GM15510 (cell line): Measurements from ENCODE around the gene ITGB2.

Experiments
- POLR2A ChIP-seq: IDR thresholded peaks from 3 replicates; pipeline ENCODE4 v1.6.1; 2011; ENCODE audit warnings: borderline replicate concordance; ENCODE audit not compliant: insufficient read length; ENCODE audit errors: extremely low read depth

ITGB2 gene

DNA sequence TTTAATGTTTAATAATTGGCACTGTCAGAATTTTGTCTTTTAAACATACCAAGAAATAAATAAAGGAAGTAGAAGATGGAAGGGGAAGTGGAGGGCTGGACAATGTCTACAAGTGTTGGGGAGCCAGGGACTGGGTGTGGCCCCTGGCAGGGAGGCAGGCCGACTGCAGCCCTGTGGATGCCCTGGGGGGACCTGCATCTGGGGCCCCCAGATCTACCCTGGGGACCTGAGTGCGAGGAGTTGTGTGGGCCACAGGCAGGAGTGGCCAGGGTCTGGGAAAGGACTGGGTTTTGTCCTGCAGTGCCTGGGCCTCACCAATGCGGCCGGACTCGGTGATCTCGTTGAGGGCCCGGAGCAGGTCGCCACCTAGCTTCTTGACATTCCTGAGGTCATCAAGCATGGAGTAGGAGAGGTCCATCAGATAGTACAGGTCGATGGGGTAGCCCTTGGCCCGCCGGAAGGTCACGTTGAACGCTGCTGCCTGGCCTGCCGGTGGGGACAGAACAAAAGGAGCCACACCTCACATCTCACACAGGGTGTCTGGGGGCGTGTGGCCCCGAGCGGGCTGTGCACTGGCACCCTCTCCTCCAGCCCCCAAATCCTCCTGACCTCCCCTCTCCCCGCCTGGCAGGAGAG lies 17.5 kb downstream of the ITGB2 start:
- no peak for TF ChIP-seq POLR2A

DNA sequence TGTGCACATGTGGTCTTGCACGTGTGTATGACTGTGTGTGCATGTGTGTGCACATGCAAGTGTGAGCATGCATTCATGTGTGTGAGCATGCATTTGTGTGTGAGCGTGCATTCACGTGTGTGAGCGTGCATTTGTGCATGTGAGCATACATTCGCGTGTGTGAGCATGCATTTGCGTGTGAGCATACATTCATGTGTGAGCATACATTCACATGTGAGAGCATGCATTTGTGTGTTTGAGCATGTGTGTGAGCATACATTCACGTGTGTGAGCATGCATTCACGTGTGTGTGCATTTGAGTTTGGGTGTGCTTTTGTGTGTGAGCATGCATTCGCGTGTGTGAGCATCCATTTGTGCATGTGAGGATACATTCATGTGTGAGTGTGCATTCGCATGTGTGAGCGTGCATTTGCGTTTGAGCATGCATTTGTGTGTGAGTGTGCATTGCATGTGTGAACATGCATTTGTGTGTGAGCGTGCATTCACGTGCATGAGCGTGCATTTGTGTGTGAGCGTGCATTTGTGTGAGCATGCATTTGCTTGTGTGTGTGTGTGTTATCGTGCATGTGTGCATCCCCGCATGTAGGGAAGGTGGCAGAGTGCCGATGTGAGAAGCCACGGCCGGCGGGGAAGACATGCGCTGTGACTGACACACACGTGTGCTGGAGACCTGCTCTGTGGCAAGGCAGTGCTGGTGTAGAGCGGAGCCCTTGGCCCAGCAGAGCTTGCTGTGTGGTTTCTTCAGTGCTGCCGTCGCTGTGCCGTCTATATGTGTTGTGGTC lies 18.2 kb downstream of the ITGB2 start:
- TF ChIP-seq POLR2A = no peak

DNA sequence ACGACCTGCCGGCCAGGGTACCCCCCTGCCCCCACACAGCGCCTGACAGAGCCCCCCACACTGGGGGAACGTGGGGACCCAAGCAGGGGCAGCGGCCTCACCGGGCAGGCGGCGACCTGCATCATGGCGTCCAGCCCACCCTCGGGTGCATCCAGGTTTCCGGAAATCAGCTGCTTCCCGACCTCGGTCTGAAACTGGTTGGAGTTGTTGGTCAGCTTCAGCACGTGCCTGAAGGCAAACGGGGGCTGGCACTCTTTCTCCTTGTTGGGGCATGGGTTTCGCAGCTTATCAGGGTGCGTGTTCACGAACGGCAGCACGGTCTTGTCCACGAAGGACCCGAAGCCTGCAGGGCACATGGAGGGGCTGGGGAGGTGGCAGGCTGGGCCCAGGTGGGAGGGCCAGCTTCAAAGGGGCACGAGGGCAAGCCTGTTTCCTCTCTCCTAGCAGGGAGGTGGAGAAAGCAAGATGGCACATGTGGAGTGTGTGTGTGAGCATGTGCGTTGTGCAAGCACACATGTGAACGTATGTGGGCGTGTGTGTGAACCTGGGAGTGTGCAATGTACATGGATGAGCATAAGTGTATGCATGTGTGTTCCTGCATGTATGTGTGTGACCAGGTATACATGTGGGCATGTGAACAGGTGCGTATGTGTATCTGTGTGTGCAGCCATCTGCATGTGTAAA lies 19.2 kb downstream of the ITGB2 start:
- no peak for TF ChIP-seq POLR2A

DNA sequence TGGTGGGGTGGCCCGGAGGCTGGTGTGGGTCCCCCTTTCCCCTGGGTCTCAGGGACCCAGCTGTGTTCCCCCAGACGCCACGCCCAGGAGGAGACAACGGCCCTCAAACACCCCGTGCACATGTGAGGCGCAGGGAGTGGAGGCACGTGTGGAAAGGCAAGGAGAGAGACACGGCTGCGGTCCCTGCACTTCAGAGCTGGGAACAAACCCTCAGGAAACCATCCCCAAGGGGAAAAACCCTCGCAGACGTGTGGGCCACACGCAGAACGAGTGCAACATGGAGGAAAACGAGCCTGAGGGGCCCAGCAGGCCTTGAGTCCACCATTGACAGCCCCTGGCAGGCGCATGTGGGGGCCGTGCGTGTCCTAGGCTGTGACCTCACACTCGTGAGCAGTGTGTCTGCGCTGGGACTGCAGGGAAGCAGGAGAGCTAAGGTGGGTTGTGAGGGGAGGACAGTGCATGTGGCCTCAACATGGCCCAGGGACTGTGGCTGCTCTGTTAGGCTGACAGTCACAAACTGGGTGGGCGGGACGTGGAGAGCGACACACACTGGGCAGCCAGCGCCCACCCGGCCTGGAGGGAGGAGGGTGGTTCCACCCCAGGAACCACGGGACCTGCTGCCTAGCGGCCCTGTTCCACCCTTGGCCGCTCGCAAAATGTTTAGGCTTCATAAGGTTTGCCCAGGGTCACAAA lies 20.0 kb downstream of the ITGB2 start:
- TF ChIP-seq POLR2A = no peak

DNA sequence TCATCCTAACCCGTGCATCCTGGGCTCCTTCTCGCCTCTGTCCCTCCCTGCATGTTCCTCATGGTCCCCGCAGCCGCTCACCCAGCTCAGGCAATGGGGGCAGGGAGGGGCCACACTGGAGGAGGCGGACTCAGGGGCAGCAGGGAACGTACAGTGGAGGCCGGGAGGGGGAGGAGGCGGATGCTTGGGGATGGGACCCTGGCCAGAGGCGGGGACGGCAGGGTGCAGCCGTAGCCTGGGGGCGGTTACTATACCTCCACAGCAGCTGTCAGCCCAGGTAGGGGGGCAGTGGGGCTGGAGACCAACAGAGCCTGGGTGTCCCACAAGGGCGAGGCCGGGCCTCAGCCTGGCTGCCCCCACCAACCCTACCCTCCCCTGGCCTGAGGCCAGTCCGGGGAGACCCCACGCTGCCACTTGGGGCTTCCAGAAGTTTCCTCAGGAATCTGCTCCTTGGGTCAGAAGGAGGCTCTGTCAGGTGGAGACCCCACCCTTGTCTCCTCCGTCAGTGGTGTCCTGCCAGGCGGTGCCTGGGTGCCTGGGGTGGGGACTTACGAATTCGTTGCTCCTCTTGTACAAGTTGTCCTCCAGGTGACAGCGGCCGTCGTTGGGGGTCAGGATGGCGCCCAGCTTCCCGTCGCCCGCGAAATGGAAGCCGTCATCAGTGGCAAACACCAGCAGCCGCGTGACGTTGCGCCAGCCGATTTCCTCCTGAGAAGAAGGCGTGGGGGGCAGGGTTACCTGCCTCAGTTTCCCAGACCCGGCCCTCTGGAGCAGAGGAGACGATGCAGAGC lies 20.7 kb downstream of the ITGB2 start:
- no peak for TF ChIP-seq POLR2A

DNA sequence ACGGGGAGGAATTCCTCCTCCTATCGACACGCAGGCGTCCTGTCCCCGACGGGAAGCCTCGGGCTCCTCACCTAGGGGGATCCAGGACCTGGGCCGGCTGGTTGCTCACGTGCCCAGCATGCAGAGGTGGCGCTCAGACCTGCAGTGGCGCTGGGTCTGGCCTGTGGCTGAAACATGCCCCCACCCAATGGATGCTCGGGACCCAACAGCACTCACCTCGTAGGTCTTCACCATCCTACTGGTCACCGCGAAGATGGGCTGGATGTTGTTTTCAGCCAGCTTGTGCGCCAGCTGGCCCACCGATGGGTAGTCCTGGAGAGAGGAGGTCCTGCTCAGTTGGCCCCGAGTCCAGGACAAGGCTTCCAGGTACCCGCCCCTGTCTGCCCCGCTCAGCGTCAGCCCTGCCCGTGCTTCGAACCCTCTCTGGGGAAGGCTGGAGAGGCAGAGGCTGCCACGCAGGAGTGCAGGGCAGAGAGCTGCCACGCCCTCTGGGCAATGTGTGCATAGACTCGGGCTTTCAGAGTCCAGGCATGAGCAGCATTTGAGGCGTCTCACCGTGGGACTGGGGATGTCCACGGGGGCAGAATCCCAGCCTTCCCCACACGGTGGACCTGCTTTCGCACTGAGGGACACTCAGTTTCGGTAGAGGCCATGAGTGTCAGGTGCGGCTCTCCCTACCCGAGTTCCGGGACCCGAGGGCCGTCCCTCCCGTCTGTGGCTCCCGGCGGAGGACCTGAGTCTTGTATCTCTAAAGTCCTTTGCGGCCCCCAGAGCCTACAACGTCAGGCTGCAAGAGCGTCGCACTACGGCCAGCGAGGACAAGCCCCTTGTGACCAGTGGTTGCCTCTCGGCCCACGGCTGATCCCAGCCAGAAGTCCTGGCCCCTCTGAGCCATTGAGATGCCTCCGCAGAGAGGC lies 21.6 kb downstream of the ITGB2 start:
- no peak for TF ChIP-seq POLR2A

DNA sequence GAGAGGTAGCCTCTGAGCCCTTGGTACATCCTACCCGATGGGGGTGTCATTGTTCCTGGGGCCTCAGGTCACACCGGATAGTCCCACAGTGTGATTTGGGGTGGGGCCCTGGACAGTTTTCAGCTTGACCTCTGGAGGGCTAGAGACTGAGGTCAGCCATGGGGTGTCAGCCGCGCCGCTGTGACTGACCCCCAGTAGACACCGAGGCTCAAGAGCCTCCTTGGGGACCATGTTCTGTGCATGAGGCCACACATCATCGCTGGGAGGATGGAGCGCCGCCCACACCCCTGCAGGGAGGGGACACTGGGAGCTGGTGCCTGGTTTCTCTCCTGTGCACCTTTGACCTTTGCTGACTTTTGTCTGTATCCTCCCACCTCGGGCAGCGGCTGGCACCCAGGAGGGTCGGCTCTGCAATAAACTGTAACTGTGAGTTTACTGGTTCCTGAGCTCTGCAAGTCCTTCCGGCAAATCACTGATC lies 22.6 kb downstream of the ITGB2 start:
- no peak for TF ChIP-seq POLR2A

DNA sequence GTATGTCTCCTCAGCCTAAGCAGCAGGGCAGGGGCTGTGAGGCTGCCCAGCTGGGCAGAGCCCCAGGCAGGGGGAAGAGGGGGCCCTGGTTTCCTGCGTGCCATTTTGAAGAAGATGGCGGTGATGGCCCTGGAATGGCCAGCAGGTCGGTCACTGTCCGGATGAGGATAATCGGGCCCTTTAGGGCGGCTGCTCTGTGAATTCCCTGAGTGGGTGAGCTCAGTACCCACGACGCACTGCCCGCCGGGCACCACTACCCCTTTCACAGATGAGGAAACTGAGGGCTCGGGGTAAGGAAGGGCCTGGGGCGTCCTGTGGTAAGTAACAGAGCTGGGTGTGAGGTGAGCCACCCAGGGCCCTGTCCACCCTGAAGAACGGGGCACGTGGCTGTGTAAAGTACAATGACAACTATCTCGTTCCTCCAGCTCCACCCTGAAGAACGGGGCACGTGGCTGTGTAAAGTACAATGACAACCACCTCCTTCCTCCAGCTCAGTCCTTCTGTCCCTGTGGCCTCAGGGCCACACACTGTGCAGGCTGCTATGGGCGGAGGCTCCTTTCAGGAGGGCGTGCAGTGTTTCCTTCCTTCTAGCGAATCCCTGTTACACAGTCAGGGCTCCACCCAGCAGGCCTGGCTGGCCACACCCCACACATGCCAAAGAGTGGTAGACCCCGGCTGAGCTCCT lies 23.2 kb downstream of the ITGB2 start:
- no peak for TF ChIP-seq POLR2A

DNA sequence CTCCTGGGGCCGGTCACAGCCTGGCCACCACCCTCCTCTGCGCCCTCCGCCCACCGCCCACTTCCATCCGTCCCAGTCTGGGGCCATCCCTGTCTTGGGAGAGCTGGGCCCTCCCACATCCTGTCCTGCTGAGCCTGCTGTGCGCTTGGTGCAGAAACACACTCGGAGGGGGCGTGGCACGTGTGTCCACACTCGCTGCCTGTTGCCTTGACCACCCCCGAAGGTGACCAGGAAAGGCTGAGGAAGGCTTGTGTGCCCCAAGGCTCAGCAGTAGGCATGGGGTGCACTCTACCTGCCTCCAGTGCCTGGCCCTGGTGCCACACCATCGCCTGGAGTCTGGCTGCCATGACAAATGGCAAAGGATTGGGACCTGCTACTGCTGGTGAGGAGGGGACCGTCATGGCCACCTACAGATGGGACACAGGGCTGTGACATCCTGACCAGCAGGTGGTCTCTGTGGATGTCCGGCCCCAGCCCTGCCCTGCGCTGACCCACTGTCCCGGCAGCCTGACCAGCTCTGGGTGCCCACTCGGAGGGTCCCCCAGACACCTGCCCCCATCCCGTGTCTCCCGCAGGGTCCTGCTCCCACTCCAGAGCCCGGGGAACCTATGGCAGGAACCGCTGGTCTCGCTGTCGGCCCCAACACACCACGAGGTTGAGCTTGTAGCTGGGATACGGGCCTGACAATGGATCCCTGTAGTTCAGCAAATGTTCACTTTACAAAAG lies 24.0 kb downstream of the ITGB2 start:
- TF ChIP-seq POLR2A = no peak

DNA sequence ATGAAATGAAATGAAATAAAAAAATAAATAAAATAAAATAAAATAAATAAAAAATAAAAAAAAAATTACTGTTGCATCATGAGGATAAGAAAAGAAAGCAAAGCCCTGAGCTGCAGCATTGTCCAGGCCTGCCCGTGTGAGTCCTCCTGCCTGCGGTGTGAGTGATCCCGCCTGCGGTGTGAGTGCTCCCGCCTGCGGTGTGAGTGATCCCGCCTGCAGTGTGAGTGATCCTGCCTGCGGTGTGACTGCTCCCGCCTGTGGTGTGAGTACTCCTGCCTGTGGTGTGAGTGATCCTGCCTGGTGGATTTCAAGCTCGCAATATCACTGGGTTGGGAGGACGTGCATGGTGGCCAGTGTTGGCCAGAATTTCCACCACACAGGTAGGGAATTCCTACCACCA lies 24.8 kb downstream of the ITGB2 start:
- no peak for TF ChIP-seq POLR2A

DNA sequence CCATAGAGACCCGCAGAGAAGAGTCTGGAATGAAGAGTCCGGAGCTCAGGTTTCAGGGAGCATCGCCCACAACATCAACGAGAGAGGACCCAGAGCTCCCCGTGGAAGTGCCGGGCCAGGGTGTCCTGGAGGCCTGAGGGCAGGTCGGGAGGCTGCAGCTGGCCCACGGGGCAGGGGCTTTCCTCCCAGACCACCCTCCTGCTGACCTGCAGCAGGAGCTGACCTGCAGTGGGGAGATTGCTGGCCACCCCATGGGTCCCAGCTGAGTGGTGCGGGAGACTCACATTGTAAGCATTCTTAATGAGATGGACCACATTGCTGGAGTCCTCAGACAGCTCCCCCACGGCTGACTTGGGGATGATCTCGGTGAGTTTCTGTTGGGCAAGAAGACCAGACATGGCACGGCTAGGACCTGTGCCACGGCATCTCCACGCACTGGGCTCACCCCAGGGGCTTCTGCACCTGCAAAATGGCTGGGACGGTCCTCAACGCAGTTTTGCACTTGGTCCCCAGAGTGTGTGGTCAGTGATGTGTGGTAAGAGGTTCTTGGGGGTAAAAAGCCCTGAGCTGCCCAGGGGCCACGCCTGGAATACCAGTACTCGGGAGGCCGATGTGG lies 25.9 kb downstream of the ITGB2 start:
- TF ChIP-seq POLR2A = no peak
